HG02678 (cell line): Measurements from ENCODE around the gene UNC45A.

Experiments
- ATAC-seq: cut with Tn5 transposase; IDR thresholded peaks from one replicate; pipeline ENCODE4 v1.9.1; 2021; ENCODE audit warnings: mild to moderate bottlenecking, moderate library complexity; ENCODE audit not compliant: unreplicated experiment

Gene UNC45A

DNA sequence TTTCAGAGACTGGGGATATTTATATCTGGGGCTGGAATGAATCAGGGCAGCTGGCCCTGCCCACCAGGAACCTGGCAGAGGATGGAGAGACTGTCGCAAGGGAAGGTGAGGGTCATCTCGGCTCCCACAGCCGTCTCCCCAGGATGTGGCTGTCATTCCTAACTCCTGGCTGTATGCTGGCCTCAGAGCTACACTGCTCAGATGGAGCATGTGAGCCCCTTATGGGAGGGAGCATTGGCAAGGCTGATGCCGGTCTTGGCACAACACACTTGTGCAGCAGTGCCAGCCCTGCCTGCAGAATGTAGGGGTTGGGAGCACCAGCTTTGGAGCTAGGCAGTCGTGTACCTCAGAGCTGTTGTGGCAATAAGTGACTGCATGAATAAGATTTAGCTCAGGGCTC lies 24.8 kb downstream of the UNC45A start:
- no peak for ATAC-seq

GRCh38 chr15:90960298-90961091 lies 25.4 kb downstream of the UNC45A start:
- ATAC-seq, result no peak

DNA sequence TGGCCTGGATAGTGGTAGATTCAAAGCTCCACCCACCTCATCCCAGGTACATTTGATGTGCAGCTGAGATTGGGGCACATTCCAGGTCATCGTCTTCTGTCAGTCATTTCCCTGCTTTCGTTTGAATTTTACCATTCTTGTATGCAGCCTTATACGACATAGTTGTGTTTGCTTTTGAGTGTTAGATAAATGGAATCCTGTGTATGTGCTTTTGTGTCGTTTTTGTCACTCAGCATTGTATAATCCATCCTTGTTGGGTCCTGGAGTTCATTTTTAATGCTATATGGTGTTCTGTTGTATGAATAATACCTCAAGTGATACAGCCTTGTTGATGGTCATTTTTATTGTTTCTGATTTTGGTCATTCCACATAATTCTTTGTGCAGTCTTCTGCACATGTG lies 26.9 kb downstream of the UNC45A start:
- ATAC-seq, result no peak

GRCh38 chr15:90966262-90966661 lies 31.2 kb downstream of the UNC45A start:
- no peak for ATAC-seq

GRCh38 chr15:90967206-90967605 lies 32.1 kb downstream of the UNC45A start:
- no peak for ATAC-seq

- no peak for ATAC-seq
Observed at GRCh38 chr15:90968434-90968833, 33.3 kb downstream of the UNC45A start.

DNA sequence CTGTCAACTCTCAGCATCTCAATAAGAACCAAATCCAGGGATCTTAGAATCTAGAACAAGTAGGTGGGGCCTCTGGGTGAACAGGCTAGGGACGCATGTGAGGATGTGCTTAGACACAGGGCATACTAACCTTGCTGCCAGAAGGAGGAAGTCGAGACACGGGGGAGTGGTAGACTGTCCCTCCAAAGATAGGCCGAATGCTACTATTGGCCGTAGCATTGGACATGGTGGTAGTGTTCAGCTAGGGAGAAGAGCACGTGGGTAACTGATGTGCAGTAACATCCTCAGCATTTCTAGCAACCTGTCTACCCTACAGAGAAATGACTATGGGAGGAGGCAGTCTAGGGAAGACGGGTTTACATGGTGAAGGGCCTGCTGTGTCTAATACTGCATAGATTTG lies 35.2 kb downstream of the UNC45A start:
- no peak for ATAC-seq

- ATAC-seq, result no peak
Observed at GRCh38 chr15:90972133-90972532, 37.0 kb downstream of the UNC45A start.

- ATAC-seq, result no peak
Observed at GRCh38 chr15:90974216-90974615, 39.1 kb downstream of the UNC45A start.

GRCh38 chr15:90979582-90979981 lies 44.5 kb downstream of the UNC45A start:
- ATAC-seq, result no peak

DNA sequence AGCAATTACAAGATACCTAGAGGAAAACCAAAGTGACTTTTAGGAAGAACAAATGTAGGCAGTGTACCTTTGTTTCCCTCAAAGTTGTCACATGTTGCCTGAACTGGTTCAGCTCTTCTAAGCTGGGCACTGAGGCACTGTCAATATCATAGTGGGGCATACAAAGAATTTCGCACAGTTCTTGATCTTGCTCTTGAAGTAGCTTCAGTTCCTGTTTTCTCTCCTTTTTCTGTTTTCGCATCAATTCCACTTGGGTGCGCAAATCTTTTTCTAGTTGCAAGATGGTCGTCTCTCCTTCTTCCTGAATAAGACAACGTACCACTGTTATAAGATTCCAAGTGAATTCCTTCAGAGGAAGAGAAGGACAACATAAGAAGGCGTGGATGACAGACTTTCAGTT lies 46.6 kb downstream of the UNC45A start:
- peak; percentile 68 for ATAC-seq

DNA sequence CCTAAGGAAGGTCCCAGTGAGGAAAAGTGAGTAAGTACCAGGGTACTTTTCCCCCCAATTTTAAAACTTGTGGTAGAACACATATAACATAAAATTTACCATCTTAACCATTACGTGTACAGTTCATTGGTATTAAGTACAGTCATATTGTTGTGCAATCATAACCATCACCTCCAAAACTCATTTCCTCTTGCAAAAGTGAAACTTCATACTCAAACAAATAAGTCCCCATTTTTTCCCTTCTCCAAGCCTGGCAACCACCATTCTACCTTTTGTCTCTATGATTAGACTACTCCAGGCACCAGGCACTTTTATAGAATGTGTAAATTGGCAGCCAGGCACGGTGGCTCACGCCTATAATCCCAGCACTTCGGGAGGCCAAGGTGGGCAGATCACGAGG lies 47.0 kb downstream of the UNC45A start:
- ATAC-seq, result peak; percentile 41

- no peak for ATAC-seq
Observed at GRCh38 chr15:90986790-90987507, 51.9 kb downstream of the UNC45A start.

DNA sequence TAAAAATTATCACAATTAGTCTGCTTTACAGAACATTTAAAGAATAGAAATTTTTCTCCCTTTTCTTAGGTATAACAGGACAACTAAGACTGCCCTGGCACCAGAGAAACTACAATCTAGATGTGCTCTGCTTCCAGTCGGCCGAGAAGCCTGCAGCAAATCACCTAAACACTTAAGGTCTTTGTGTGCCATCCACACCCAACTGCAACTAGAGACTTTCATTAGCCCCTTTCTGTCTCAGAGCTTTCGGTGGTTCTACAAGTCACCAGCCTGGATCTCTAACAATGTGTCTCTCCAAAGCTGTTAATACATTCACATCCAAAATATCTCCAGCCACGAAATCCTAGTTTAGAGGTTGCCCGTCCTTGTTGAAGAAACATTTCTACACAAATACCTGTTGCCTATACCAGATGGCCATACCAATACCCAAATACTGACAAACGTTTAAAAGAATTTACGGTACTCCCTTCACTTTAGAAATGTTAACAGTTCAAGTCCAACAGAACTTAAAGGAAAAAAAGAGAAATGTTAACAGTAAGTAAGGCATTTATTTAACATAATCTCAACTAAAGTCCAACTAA lies 52.6 kb downstream of the UNC45A start:
- no peak for ATAC-seq

- ATAC-seq, result no peak
Observed at GRCh38 chr15:90988296-90988695, 53.2 kb downstream of the UNC45A start.

- no peak for ATAC-seq
Observed at GRCh38 chr15:90989040-90989768, 54.1 kb downstream of the UNC45A start.

- no peak for ATAC-seq
Observed at GRCh38 chr15:90990446-90990845, 55.4 kb downstream of the UNC45A start.

- no peak for ATAC-seq
Observed at GRCh38 chr15:90991587-90992285, 56.7 kb downstream of the UNC45A start.

DNA sequence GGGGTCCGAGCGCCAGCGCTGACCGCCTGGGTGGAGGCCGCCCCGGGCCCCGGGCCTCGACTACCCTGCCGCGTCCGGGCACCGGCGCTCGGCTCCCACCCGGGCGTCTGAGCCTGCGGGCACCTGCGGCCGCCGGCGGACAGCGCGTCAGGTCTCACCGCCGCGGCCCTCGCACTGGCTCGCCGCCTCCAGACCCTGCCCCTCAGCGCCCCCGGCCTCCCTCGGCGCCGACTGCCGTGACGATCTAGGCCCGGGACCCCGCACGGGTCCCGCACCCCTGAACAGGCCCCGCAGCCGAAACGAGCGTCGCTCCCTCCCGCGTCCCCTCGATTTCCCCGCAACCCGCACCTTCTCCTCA lies 59.0 kb downstream of the UNC45A start:
- peak; percentile 20 for ATAC-seq

- ATAC-seq, result peak; percentile 95
Observed at GRCh38 chr15:90994417-90995311, 59.6 kb downstream of the UNC45A start, which contains the start of gene PRC1. Gene PRC1 (minus strand): TSS chr15:90994535. CDS start chr15:90994417, 118 bp downstream.
